ENCODE measurements around the gene GARIN5B.

The GARIN5B gene

DNA sequence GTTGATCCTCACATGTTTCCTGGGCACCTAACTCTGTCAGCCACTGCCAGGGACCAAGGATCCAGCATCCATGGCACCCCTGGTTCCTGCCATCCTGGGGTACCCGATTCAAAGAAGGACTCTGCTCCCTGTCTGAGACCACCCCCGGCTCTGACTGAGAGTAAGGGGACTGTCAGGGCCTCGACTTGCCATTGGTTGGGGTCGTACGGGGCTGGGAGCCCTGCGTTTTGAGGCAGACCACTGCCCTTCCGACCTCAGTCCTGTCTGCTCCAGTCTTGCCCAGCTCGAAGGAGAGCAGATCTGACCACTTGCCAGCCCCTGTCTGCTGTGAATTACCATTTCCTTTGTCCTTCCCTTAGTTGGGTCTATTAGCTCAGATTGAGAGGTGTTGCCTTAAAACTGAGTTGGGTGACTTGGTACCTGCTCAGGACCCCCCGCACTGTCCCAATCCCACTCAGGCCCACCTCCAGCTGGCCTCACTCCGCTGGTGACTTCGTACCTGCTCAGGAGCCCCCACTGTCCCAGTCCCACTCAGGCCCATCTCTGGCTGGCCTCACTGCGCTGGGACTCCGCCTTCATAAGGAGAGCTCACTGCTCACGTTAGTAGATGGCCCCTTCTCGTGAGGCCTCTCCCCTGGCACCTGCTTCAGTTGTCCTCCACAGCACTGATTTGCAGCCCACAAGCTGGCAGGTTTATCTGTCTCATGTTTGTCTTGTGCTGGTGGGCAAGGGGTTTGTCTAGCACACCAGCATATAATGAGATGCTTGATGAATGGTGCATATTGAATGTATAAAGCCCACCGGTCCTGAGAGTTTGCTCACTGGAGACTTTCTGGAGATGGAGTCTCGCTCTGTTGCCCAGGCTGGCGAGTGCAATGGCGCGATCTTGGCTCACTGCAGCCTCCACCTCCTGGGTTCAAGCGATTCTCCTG is 26.6 kb upstream of the GARIN5B start:
- DNase-seq (ENCODE audit: low read depth): no peak

DNA sequence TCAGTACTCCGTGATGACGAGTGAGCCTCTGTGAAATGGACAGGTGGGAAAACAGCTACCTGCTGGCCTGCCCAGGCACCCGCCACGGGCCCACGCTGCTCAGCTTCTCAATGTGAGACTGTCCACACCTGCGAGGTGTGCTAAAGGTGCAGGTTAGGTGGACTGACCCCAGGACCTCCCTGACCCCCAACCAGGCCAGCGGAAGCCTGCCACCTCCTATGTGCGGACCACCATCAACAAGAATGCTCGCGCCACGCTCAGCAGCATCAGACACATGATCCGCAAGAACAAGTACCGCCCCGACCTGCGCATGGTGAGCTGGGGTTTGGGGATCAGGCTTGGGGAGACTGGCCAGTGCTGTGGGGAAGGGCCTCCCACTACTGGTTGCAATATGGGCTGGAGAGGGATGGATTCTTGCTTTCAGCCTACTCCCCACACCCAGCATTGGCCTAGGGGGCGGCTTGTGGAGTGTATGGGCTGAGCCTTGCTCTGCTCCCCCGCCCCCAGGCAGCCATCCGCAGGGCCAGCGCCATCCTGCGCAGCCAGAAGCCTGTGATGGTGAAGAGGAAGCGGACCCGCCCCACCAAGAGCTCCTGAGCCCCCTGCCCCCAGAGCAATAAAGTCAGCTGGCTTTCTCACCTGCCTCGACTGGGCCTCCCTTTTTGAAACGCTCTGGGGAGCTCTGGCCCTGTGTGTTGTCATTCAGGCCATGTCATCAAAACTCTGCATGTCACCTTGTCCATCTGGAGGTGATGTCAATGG is 24.9 kb upstream of the GARIN5B start:
- DNase-seq (ENCODE audit: low read depth): no peak

DNA sequence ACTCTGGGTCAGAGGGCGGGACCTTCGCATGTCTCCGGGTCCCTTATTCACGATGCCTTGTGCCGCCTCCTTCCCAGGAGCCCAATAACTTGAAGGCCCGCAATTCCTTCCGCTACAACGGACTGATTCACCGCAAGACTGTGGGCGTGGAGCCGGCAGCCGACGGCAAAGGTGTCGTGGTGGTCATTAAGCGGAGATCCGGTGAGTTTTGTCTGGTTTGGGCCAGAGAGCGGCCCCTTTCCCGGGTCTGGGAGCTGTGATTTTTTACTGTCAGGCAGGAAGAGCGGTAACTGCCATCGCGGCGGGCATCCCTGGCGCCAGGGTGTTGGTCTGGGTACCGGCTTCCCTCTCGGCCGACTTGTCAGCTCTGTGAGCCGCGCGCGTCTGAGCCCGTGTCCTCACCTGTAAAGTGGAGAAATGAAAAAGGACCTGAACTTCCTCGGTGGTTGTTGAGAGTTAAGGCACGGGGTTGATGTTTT is 23.5 kb upstream of the GARIN5B start:
- DNase-seq (ENCODE audit: low read depth): no peak

DNA sequence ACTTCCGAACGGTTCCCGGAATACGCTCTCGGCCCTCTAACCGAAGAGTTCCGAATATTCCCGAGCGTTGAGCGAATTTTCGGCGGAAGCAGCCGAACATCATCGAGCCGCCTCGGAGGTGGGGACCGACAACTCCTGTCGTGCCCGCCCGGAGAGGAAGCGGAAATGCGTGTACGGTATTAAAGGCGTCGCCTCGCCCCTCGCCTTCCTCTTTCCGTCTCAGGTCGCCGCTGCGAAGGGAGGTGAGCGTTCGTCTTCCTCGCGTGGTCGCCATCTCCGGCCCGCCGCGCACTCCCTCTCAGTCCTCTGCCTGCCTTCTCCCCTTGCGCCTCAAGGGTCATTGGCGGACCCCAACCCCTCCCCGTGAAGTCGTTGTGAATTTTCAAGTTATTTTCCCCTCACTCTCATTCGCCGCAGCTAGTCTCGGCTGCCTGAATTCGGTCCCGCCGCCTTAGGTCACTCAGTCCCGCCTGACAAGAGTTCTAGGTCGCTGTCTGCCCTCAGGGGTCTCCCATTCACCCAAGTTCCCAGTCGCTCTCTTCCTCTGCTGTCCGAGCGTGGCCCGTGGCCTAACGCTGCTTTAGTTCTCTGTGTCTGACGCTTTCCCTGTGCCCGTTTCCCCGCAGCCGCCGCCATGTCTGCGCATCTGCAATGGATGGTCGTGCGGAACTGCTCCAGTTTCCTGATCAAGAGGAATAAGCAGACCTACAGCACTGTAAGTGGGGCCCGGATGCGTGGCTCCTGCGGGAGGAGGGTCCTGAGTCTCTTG is 22.8 kb upstream of the GARIN5B start, which contains the start of gene RPL28:
TSS of gene RPL28 (plus strand) at position 209 of the 769 bp plus-strand sequence. CDS start at position 635, 426 bp downstream.
- DNase-seq (ENCODE audit: low read depth): peak; percentile 90

DNA sequence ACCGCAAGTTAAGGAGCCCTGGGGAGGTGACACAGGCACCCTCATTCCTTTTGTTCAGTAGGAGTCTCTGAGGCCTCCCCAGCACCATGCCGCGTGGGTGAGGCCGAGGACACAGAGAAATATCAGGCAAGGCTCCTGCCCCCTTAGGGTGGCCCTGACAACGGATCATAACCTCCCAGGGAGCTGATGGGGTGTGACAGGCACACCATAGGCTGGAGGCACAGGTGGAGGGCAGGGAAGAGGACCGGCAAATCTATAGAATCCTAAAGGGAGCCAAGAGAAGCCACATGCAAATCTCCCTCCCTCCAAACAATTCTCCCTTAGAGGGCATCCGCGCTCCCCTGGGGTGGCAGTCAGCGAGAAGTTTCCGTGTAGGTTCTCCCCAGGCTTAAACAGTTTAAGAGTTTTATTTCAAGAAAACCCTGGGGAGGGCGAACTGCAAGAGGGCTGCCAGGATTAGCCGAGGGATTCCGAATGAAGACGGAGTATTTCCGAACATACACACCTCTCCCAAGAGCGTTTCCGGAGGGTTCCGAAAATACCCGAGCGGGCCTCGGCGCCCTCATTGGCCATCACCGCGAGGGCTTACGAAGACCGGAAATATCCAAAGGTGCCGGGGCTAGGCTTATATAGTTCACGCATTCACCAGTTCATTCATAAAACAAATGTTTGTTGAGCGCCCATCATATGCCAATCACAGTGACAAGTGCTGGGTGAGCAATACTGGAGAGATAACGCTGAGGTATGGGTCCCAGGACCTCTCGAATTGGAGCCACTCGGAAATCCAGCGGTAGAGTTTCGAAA is 22.1 kb upstream of the GARIN5B start:
- peak; percentile 77 for DNase-seq (ENCODE audit: low read depth)

DNA sequence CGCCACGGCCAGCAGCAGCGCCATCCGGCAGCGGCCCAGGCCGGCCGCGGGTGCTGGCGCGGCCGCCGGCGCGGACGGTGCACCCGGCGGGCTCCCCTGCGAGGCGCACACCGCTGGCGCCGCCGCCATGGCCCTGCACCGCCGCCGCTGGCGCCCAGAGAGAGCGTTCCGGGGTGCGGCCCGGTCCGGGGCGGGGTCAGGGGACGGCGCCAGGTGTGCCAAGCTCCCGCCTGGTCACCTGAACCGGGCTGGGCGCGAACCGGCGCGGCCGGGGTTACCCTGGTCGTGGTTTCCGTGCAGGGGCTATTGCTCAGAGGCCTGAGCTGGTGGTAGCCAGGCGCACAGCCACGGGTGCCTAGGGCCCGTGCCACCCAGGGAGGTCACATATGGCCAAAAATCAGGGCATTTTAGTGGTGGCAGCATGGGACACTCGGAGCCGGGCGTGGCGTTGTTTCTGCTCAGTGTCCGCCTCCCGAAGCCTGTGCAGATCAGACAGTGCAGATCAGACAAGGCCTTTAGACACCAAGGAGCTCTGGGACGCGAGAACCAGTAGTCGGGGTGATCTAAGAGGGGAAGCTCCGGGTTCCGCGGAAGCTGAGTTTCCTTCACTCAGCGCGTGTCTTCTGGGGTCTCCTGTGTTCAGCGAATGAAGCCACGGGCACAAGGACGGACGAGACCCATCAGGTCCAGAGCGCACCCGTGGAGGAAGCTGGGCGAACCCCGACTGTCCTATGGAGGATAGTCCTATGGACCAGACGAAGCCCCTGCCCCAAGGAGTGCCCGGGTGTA is 21.3 kb upstream of the GARIN5B start, which contains the start of gene TMEM238:
TSS of gene TMEM238 (minus strand) at position 162 of the 789 bp plus-strand sequence. CDS start at position 129, 33 bp downstream.
- no peak for DNase-seq (ENCODE audit: low read depth)

DNA sequence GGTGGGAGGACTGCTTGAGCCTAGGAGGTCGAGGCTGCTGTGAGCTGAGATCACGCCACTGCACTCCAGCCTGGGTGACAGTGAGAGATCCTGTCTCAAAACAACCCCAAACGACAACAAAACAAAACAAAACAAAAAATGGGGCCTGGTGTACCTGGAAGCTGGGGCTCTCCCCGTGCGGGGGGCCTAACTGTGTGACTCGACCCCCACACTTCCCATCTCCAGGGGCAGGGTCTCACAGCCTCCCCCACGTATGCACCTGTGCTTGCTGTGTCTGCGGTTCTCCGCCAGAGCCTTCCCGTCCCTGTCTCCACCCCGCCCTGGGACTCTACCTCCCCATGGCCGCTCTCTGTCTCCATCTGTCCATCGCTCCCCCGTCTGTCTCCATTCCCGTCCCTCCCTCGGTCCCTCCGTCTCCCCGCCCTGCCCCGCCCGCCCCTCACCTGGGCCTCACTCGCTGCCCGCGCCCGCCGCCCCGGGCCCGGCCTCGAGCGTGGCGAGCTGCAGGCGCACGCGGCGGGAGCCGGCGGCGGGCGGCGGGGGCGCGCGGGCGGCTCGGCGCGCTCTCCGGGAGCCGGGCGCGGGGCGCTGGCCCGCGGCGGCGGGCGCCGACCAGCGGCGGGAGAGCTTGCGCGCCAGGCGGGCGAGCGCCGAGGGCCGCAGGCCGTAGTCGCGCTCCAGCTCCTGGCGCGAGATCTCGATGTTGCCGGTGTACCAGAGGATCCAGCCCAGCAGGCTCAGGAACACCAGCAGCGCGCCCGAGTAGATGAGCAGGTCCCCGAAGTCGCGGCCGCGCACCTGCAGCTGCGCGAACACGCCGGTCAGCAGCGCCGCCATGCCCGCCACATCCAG is 20.4 kb upstream of the GARIN5B start:
- no peak for DNase-seq (ENCODE audit: low read depth)

DNA sequence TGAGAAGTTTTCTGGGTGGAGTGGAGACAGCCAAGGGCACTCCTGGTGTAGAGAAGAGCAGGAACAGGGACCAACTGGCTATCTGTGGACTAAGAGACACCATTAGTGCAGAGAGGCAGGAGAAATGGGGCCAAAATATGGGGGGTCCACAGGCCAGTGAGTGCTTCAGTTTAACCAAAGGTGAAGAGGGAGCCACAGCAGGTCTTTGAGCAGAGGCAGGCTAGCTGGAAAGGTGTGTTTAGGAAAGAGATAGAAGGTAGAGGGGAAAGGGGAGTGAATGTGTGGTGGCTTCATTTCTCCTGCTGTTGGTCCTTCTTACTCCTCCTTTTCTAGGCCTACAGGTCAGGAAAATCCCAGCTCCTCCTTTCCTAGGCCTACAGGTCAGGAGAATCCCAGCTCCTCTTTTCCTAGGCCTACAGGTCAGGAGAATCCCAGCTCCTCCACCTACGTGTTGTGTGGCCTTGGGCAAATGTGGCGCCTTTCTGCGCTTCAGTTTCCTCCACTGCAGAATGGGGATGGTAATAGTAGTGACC is 19.5 kb upstream of the GARIN5B start:
- no peak for DNase-seq (ENCODE audit: low read depth)

DNA sequence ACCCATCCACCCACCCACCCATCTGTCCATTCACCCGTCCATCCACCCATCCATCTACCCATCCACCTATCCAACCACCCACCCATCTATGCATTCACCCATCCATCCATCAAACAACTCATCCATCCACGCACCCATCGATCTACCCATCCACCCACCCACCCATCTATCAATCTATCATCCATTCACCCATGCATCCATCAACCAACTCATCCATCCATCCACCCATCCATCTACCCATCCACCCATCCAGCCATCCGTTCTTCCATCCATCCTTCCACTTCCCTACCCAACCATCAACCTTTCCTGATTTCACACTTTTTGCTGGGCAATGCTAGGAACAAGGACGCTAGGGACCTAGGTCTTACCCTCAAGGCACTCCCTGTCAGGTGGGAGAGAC is 19.0 kb upstream of the GARIN5B start:
- no peak for DNase-seq (ENCODE audit: low read depth)

DNA sequence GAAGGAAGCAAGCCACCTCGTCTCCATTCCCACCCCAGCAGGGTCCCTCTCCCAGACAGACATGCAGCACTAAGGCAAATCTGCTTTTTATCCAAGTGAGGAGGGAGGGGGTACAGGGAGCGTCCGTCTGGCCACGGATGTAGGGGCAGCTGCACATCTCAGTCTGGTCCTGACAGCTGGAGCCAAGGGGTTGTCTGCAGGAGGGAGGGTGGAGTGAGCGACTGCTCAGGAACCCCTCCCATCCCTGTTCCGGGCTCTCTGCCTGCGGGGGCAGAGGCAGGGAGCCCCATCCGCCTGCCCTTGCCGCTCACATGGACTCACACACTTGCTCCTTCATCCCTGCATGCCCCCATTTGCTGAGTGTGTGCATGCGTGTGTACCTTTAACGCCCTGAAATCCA is 16.1 kb upstream of the GARIN5B start:
- no peak for DNase-seq (ENCODE audit: low read depth)

DNA sequence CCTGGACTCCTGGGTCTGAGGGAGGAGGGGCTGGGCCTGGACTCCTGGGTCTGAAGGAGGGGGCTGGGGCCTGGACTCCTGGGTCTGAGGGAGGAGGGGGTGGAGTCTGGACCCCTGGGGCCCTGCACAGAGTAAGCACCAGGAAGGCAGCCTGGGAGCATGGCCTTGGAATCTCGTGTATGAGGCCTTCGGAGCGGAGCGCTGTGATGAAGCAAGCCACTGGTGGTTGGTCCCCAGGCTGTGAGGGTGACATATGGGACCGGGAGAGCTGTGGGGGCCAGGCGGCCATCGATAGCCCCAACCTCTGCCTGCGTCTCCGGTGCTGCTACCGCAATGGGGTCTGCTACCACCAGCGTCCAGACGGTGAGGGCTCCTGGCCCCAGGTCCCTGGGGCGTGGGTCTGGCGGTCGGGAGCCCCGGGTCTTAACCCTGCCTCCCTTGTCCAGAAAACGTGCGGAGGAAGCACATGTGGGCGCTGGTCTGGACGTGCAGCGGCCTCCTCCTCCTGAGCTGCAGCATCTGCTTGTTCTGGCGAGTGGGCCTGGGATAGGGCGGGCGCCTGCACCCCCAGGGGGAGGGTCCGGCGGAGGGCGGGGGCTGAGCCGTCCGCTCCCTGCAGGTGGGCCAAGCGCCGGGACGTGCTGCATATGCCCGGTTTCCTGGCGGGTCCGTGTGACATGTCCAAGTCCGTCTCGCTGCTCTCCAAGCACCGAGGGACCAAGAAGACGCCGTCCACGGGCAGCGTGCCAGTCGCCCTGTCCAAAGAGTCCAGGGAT is 14.5 kb upstream of the GARIN5B start:
- no peak for DNase-seq (ENCODE audit: low read depth)

DNA sequence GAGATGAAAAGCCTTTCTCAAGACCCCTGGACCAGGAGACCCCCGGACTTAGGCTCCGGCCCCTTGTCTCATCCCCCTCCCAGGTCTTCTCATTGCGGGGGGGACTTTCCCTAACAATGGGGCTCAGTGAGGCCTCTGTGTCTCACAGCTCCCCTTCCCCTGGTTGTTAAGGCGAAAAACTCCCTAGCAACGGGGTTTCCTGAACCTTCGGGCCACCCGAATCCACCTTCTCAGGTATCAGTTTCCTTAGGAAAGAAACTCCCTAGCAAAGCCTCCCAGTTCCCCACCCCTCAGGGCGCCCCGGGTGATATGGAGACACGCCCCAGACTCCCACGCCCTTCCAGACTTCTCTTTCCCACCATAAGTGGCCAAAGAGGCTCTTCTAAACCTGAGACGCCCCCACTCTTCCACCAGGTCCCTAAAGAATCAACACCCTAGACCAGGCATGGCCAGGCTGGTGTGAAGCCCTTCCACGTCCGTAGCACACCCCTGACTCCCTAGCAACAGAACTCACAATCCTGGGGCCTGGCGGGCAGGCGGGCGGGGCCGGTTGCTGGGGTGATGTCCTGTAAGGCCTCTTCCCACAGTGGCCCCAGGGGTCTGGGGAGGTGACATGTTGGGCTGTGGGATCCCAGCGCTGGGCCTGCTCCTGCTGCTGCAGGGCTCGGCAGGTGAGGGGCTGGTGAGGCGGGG is 13.3 kb upstream of the GARIN5B start, which contains the start of gene TMEM190:
TSS of gene TMEM190 (plus strand) at position 586 of the 693 bp plus-strand sequence. CDS start at position 614, 28 bp downstream.
- DNase-seq (ENCODE audit: low read depth): no peak

DNA sequence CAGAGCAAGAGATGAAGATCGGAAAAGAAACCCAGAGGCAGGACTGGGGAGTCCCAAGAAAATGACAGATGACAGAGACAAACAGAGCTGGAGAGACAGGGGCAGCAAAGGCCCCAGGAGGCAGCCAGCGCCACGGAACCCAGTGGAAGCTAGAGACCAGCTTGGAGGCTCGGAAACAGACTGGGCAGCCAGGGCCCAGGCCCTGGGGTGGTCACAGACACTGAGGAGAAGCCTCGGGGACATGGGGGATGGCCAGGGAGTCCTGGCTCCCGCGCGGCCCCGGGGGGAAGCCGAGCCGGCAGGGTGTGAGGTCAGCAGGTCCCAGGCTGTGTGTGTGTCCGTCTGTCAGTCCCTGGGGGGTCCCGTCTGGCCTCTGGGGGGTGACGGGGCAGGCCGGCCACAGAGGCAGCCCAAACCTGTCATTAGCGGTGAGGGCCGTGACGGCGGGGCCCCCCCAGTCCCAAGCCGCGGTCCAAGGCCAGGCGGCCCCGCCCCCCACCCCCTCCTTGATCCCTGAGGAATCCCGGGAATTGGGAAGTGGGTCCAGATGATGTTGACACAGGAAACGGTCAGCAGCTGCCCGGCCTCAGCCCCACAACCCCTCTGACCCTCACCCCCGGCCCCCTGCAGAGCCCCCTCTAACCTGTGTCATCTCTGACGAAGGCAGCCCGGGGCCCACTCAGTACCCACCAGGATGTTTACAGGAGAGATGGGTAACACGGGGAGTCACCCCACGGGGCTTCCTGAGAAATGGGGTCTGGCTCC is 11.1 kb upstream of the GARIN5B start:
- DNase-seq (ENCODE audit: low read depth): no peak

DNA sequence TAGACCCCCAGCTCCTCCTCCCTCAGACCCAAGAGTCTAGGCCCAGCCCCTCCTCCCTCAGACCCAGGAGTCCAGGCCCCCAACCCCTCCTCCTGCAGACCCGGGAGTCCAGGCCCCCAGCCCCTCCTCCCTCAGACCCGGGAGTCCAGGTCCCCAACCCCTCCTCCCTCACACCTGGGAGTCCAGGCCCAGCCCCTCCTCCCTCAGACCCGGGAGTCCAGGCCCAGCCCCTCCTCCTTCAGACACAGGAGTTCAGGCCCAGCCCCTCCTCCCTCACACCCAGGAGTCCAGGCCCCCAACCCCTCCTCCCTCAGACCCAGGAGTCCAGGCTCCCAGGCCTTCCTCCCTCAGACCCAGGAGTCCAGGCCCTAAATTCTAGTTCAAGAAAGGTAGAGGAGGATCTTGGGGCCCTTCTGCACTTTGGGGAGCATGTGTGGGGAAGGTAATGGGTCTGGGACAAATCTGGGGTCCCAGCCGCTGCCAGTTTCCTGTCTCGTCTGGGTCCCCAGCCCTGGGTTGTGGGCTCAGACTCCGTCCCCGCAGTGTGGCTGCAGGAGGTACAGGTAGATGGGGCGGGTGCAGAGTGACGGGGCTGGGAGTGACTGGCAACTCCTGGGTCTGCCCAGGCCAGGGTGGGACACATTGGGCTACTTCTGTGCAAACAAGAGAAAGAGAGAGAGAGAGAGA is 10.4 kb upstream of the GARIN5B start:
- no peak for DNase-seq (ENCODE audit: low read depth)

DNA sequence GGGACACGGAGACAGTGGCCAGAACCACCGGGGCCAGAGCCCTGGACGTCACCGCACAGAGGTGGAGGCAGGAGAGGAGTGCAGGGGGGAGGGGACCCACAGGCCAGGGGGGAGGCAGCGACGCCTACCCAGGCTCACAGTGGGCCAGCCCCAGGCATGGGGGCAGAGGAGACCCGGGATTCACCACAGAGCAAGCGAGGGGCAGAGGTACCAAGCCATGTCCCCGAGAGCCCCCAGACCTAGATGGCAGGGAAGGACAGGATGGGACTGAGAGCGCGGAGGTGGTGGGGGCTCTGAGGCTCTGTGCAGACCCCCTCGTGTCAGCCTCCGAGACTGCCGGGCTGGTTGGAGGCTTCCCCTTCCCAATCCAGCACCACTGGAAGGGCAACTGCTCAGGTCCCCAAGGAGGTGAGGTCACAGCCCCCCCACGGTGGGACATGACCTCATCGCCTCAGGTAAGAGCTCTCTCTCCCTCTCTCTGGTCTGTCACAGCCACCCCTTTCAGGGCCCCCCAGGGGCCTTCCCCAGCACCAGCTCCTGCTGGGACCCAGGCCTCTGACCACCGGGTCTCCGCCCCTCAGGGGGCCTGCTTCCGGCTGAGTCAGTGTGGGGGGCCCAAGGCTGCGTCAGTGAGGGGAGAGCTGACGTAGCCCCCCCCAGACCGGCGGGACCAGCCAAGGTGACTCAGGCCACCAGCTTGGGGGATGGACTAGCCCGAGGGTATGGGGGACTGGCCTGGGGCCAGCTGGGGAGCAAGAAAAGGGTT is 9.4 kb upstream of the GARIN5B start:
- DNase-seq (ENCODE audit: low read depth): no peak
